ENCODE data around the gene RNU11.
"Not testable (repeated sequence)": the region's sequence is repeated elsewhere in the genome, so short reads cannot be mapped to it uniquely, and the experiment has no call there.

RNU11 gene

DNA sequence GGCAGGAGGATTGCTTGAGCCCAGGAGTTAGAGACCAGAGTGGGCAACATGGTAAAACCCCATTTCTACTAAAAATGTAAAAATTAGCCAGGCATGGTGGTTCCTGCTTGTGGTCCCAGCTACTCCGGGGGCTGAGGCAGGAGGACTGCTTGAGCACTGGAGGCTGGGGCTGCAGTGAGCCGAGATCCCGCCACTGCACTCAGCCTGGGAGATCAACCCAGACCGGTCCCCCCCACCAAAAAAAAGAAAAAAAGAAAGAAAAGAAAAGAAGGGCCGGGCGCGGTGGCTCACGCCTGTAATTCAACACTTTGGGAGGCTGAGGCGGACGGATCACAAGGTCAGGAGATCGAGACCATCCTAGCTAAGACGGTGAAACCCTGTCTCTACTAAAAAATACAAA lies 18.4 kb downstream of the RNU11 start:
- no peak for FAIRE-seq

DNA sequence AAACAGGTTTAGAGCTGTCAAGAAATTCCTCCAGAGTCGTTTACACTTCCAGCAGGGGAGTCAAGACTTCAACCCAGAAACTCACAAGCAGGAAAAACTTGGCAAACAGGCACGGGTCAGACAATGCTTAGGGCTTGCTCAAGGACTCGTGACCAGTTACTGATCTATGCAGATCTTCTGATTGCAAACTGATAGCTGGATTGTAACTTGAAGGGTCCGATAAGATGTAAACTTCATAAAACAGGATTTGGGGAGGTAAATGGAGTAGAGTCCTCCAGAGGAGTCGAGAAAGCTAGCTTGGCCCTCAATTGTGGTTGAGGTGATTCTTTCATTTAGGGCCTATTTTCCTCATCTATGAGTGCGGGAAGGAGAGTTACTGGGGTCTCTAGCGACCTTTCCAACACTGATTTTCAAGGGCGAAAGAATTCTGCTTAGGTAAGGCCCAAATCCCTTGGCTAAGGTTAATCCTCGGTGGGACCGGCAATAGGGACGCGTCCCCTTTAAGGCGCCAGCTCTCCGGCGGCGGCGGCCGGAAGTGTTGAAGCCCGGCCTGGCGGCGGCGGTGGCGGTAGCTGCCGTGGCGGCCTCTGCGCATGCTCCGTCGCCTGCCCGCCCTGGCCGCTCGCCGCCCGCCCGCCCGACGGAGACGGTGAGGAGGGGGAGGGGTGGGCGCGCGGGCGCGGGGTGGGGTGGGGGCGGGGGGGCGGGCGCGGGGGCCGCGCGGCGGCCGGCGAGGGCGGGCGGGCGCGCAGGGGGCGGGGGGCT lies 20.0 kb downstream of the RNU11 start, which contains the start of gene GMEB1:
GMEB1 (plus strand) TSS at position 594 of the 765 bp plus-strand sequence. CDS start 14,829 bp downstream, outside the sequence.
- peak; percentile 15 for FAIRE-seq

DNA sequence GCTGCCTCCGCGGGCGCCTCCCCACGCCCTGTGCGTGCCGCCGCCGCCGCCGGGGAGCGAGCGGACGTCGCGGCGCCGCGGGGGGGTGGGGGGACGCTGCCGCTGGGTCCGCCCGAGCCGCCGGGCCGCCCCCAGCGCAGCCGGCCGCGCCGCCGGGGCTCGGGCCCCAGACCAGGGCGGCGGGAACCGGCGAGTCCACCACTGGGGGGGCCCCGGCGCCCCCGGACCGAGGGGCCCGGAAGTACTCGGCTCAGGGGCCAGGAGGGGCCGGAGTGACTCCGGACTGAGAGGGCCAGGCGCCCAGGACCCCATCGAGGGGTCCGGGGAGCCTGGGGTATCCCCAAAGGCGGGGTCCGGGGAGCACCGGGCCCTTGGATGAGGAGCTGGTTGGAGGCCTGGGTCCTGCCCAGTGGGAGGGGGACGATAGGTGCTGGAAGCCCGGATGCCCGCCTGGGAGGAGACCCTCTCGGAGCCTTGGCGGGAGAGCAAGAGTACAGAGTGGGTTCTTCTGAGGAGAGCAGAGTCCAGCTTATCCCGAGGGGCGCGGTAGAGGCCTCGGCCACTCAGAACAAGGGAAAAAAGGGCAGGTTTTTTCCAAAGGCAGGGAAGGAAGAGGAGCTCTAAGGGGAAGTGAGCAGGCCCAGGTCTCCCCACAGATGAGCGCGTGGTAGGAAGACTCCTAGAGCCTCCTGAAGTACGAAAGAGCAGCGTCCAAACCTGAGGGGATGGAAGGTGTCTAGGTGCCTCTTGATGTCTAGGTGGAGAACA lies 20.7 kb downstream of the RNU11 start:
- FAIRE-seq, result no peak

DNA sequence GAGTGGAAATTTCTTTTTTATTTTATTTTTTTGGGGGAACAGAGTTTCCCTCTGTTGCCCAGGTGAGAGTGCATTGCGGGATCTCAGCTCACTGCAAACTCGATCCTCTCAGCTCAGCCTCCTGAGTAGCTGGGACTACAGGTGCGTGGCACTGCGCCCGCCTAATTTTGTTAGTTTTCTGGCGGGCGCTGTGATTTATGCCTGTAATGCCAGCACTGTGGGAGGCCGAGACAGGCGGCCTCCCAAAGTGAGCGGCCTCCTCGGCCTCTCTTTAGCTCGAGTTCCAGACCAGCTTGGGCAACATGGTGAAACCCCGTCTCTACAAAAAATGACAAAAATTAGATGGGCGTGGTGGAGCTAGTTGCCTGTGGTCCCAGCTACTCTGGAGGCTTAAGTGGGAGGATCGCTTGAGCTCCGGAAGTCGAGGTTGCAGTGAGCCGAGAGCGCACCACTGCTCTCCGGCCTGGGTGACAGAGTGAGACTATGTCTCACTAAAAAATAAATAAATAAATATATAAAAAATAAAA lies 22.9 kb downstream of the RNU11 start:
- no peak for FAIRE-seq

DNA sequence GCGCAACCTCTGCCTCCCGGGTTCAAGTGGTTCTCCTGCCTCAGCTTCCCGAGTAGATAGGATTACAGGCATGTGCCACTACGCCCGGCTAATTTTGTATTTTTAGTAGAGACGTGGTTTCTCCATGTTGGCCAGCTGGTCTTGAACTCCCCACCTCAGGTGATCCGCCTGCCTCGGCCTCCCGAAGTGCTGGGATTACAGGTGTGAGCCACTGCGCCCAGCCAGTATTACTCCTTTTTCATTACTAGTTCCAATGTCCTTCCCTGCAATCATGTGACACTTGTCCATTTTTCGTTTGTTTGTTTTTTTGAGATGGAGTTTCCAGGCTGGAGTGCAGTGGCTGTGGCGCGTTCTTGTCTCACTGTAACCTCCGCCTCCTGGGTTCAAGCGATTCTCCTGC lies 24.6 kb downstream of the RNU11 start:
- not testable (repeated sequence) for FAIRE-seq

DNA sequence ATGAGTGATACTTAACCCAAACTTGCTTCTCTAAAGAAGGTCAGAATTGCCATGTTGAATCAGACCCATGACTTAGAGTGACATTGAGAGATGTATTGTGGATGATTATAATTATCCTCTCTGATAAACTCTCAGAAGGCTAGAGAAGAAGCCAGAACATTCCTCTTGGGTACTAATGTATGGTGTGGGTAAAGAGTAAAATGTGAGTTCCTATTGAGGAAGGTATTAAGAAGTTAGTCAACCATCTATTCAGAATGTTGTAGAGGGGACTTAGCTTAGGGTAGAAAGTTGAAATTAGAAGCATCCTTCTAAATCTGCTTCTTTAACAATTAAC lies 27.5 kb downstream of the RNU11 start:
- FAIRE-seq, result no peak

DNA sequence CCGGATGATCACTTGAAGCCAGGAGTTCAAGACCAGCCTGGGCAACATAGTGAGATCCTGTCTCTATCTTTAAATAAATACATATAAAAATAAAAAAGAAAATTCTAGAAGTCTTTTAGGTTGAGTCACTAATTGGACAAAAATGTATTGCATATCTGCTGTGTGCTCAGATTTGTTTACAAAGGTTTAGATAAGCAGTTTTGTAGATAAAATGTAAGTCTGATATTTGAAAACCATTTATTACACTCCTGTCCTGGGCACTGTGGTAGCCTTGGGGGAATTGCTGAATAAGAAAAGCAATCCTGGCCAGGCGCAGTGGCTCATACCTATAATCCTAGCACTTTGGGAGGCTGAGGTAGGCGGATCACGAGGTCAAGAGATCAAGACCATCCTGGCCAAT lies 31.8 kb downstream of the RNU11 start:
- FAIRE-seq, result no peak

DNA sequence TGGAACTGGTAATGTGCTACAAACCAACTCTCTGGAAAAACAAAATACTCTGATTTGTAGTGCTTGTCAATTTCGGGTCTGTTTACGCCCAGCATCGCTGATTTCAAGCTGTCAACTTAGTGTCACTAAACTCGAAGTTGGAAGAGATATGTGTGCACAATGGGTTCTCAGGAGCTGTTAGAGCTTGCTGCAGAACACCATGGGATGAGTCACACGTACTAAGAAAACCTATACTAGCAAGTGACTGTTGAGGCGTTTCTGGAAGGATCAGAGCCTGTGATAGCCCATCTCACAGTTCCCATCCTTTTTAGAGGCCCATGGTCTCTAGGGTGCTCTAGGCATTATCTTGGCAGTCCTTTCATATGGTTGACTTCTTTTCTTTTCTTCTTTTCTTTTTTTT lies 34.4 kb downstream of the RNU11 start:
- no peak for FAIRE-seq

DNA sequence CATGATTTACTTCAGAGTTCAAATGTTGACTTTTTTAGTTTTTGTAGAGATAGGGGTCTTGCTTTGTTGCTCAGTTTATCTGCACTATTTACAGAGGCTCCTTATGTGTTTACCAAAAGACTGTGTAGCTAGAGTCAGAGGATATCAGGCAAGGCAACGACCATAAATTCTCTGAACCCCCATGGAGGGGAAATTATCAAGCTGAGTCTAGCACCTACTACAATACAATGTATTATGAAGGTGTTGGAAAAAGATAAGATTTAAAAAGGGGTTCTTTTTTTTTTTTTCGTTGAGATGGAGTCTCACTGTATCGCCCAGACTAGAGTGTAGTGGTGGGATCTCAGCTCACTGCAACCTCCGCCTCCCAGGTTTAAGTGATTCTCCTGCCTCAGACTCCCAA lies 36.5 kb downstream of the RNU11 start:
- no peak for FAIRE-seq

DNA sequence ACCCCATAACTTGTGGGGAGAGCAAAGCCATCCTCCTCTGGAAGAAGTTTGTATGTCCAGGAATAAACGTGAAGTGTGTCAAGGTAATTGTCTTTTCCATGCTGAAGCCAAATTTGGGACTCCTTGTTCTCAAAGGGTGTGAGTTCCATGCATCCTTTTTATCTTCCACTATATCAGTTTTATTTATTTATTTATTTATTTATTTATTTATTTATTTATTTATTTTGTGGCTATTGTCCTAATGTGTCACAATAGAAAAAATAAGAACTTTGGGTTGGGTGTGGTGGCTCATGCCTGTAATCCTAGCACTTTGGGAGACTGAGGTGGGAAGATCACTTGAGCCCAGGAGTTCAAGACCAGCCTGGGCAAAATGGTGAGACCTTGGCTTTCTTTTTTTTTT lies 43.2 kb downstream of the RNU11 start:
- not testable (repeated sequence) for FAIRE-seq

Measured in G401.6 (cell line).